HG02884 (cell line): Measurements from ENCODE around the gene GMEB2.
"Not testable (repeated sequence)": the region's sequence is repeated elsewhere in the genome, so short reads cannot be mapped to it uniquely, and the experiment has no call there.

ENCODE experiments used
- ATAC-seq: cut with Tn5 transposase; IDR thresholded peaks from one replicate; pipeline ENCODE4 v1.9.1; 2021; ENCODE audit warnings: mild to moderate bottlenecking, moderate library complexity; ENCODE audit not compliant: unreplicated experiment

Gene GMEB2

GRCh38 chr20:63561624-63562396, 65.1 kb downstream of the GMEB2 start:
- ATAC-seq: no peak

- no peak for ATAC-seq
Observed at GRCh38 chr20:63560856-63561609, 65.9 kb downstream of the GMEB2 start.

GRCh38 chr20:63560333-63560805, 66.5 kb downstream of the GMEB2 start:
- ATAC-seq: no peak

GRCh38 chr20:63559485-63560332, 67.2 kb downstream of the GMEB2 start:
- ATAC-seq: not testable (repeated sequence)

- no peak for ATAC-seq
Observed at GRCh38 chr20:63558804-63559484, 68.0 kb downstream of the GMEB2 start.

GRCh38 chr20:63557481-63557891, 69.4 kb downstream of the GMEB2 start:
- no peak for ATAC-seq

- no peak for ATAC-seq
Observed at GRCh38 chr20:63556873-63557478, 69.9 kb downstream of the GMEB2 start.

- no peak for ATAC-seq
Observed at GRCh38 chr20:63555661-63556381, 71.1 kb downstream of the GMEB2 start.

GRCh38 chr20:63554361-63555278, 72.3 kb downstream of the GMEB2 start:
- ATAC-seq: no peak

GRCh38 chr20:63553933-63554290, 73.0 kb downstream of the GMEB2 start, which contains the start of gene FNDC11:
Gene FNDC11, plus strand, starts transcription at chr20:63554159. Its CDS starts 1,505 bp downstream, at chr20:63555664.
- peak; percentile 24 for ATAC-seq

- ATAC-seq: peak; percentile 34
Observed at GRCh38 chr20:63553251-63553932, 73.5 kb downstream of the GMEB2 start.

- peak; percentile 31 for ATAC-seq
Observed at GRCh38 chr20:63552481-63553249, 74.2 kb downstream of the GMEB2 start.

- ATAC-seq: no peak
Observed at GRCh38 chr20:63551068-63551467, 75.8 kb downstream of the GMEB2 start.

GRCh38 chr20:63549679-63550282, 77.1 kb downstream of the GMEB2 start:
- ATAC-seq: no peak

GRCh38 chr20:63549019-63549418, 77.9 kb downstream of the GMEB2 start:
- no peak for ATAC-seq

GRCh38 chr20:63548542-63548941, 78.4 kb downstream of the GMEB2 start:
- ATAC-seq: no peak
